MM.1S (cell line): ENCODE data around the gene HMCES.

Experiments
- CTCF ChIP-seq: fragments of 300-600 bp; sonication (generic); IDR thresholded peaks from 2 replicates; pipeline ENCODE4 v1.5.1; 2016; ENCODE audit warnings: antibody characterized with exemption, low read length, mixed read lengths
- EZH2phosphoT487 ChIP-seq: fragments of 300-600 bp; sonication (generic); IDR thresholded peaks from 2 replicates; pipeline ENCODE4 v1.6.1; 2018; ENCODE audit warnings: antibody characterized with exemption, low read length

- TF ChIP-seq EZH2phosphoT487 (no peak), CTCF (no peak)
Observed at GRCh38 chr3:129349791-129350190, 71.1 kb downstream of the HMCES start.
